Panc1 (cell line): ENCODE results near the gene CORO2B. TPM values are rescaled to one million over a fixed set of nuclear protein-coding genes. Genes with fewer than 3 reads are reported as not detected.

Experiments used
- ATAC-seq: fragments of 200-7000 bp; cut with Tn5 transposase; 2 replicates; pipeline ENCODE4 v1.9.1; 2020; ENCODE audit warnings: mild to moderate bottlenecking, moderate library complexity
- BruUV-seq: library from RNA; stranded (reverse); fragments of 400-500 nt; replicated peaks from 2 replicates; lab custom pipeline; 2021; lab: Mats Ljungman, UMichigan
- CTCF ChIA-PET: fragments of 300-600 bp; sonication (Branson Sonifier 250); formaldehyde crosslinking; loops from one replicate; lab custom pipeline; 2022; ENCODE audit warnings: antibody characterized with exemption; lab: Charles Lee
- POLR2A ChIA-PET: fragments of 300-600 bp; sonication (Branson Sonifier 250); formaldehyde crosslinking; loops from one replicate; lab custom pipeline; 2022; ENCODE audit warnings: antibody characterized with exemption; lab: Charles Lee
- DNase-seq: peaks from one replicate; pipeline ENCODE4 v3.0.0-alpha.2; 2010; ENCODE audit warnings: low read depth, low spot score
- H3K27ac ChIP-seq: 2 replicates; pipeline ENCODE4 v1.5.1; 2011; ENCODE audit warnings: mild to moderate bottlenecking, low read length, inconsistent platforms
- H3K27me3 ChIP-seq: fragments of 200-500 bp; sonication (Bioruptor generic); 2 replicates; pipeline ENCODE4 v1.6.0; 2014; ENCODE audit warnings: low read length, inconsistent platforms; ENCODE audit not compliant: control insufficient read depth, insufficient read depth
- H3K36me3 ChIP-seq: fragments of 200-500 bp; sonication (Bioruptor generic); 2 replicates; pipeline ENCODE4 v1.5.1; 2014; ENCODE audit warnings: inconsistent platforms, mild to moderate bottlenecking, low read length, moderate library complexity; ENCODE audit not compliant: control insufficient read depth, insufficient read depth
- H3K4me1 ChIP-seq: 2 replicates; pipeline ENCODE4 v1.5.1; 2011; ENCODE audit warnings: inconsistent platforms, mild to moderate bottlenecking, low read length, moderate library complexity; ENCODE audit not compliant: control insufficient read depth, insufficient read depth
- H3K4me3 ChIP-seq, 2 experiments: 2 replicates each; pipeline ENCODE4 v1.5.1; 2011 to 2012; ENCODE audit warnings: low read depth in 2 of 2, low read length in 2 of 2, mild to moderate bottlenecking in 2 of 2, inconsistent platforms in 1 of 2, moderate library complexity in 1 of 2
- H3K9me3 ChIP-seq: fragments of 200-500 bp; sonication (Bioruptor generic); 2 replicates; pipeline ENCODE4 v1.5.1; 2014; ENCODE audit warnings: low read depth, mild to moderate bottlenecking, inconsistent platforms, low read length, moderate library complexity; ENCODE audit not compliant: control insufficient read depth, insufficient read depth
- CTCF ChIP-seq: fragments of 450-650 bp; IDR thresholded peaks from 2 replicates; pipeline ENCODE4 v1.5.1; 2017; ENCODE audit warnings: mild to moderate bottlenecking
- POLR2AphosphoS5 ChIP-seq: IDR thresholded peaks from 2 replicates; pipeline ENCODE4 v1.6.1; 2012; ENCODE audit warnings: mild to moderate bottlenecking, low read depth, low read length, moderate library complexity
- REST ChIP-seq, 2 experiments: IDR thresholded peaks; 2 replicates each; pipeline ENCODE4 v1.6.1; 2011 to 2012; ENCODE audit warnings: low read depth in 2 of 2, control low read depth in 1 of 2, low read length in 1 of 2, mild to moderate bottlenecking in 1 of 2, moderate library complexity in 1 of 2; ENCODE audit not compliant: insufficient read depth in 1 of 2
- SIN3A ChIP-seq: IDR thresholded peaks from 2 replicates; pipeline ENCODE4 v1.6.1; 2012; ENCODE audit warnings: low read depth, mild to moderate bottlenecking, low read length, moderate library complexity, borderline replicate concordance; ENCODE audit not compliant: insufficient read depth
- TCF7L2 ChIP-seq: IDR thresholded peaks from 2 replicates; pipeline ENCODE4 v1.6.1; 2011; ENCODE audit warnings: mild to moderate bottlenecking, low read depth, low read length, inconsistent platforms
- in situ Hi-C: cut with HindIII; loops from 2 replicates; pipeline ENCODE4 v1.10.0; 2016; ENCODE audit warnings: low sequenced_read_pairs, low pct_unique_long_range_greater_than_20kb
- intact Hi-C: fragments of 100-400 bp; cut with micrococcal nuclease; formaldehyde crosslinking; loops from one replicate; pipeline ENCODE4 v1.10.0; 2022; ENCODE audit not compliant: unreplicated experiment
- total RNA-seq: library from RNA; stranded (reverse); gene quantifications from one replicate; pipeline ENCODE4 v1.2.1, GENCODE V29; 2021; ENCODE audit not compliant: unreplicated experiment

CORO2B gene
- total RNA-seq, 1 experiment from 2014 or later: 0.36 TPM

GRCh38 chr15:68585574-68586273 is 6.9 kb downstream of the CORO2B start:
- H3K4me1 ChIP-seq: 0 out of 2 replicates have a peak, but pooled peaks cover 3% of the 10 kb centered on the region
- intact Hi-C loops: no loop called here
- H3K27me3 ChIP-seq: no peaks in the 10 kb centered on the region
- H3K27ac ChIP-seq: no peak overlapping the region
- no peaks in the 10 kb centered on the region for H3K9me3 ChIP-seq
- ATAC-seq (no peak), DNase-seq (no peak)
- in situ Hi-C loops: no loop called here
- no TSS peak for BruUV-seq
- ChIA-PET POLR2A (interaction anchor here (0.5 kb wide), 1 partner anchor 341 kb away, joined by 3 read pairs; no protein-coding TSS in a partner anchor), CTCF (no interaction called here)
- TF ChIP-seq TCF7L2 (no peak), SIN3A (no peak), POLR2AphosphoS5 (no peak), REST (IDR thresholded peaks at IDR 0.05; ENCODE audit: insufficient read depth in 1 of 2, low read depth in 2 of 2, low read length in 1 of 2) (no peak)
- no peak overlapping the region for H3K4me3 ChIP-seq
- no peaks in the 10 kb centered on the region for H3K36me3 ChIP-seq

GRCh38 chr15:68586274-68586961 is 7.6 kb downstream of the CORO2B start:
- no peaks in the 10 kb centered on the region for H3K9me3 ChIP-seq
- intact Hi-C loops (no loop called here), in situ Hi-C loops (no loop called here)
- H3K36me3 ChIP-seq: no peaks in the 10 kb centered on the region
- no peak overlapping the region for H3K4me3 ChIP-seq
- DNase-seq: peak; percentile 89
- TF ChIP-seq TCF7L2 (no peak), SIN3A (no peak), REST (IDR thresholded peaks at IDR 0.05; ENCODE audit: insufficient read depth in 1 of 2, low read depth in 2 of 2, low read length in 1 of 2) (no peak), CTCF (no peak), POLR2AphosphoS5 (no peak)
- 0 out of 2 replicates have a peak, but pooled peaks cover 3% of the 10 kb centered on the region for H3K4me1 ChIP-seq
- no TSS peak for BruUV-seq
- ChIA-PET POLR2A (interaction anchor here (0.5 to 0.6 kb wide), 2 partner anchors 113 to 342 kb away, joined by 3 read pairs; no protein-coding TSS in a partner anchor), CTCF (no interaction called here)
- H3K27me3 ChIP-seq: no peaks in the 10 kb centered on the region
- peak; percentile 75 for ATAC-seq
- no peak overlapping the region for H3K27ac ChIP-seq
